GM20000 (cell line): ENCODE results near the gene ZFR2.

Source experiments
- DNase-seq: peaks from one replicate; pipeline ENCODE4 v3.0.0; 2012; ENCODE audit warnings: low spot score
- CTCF ChIP-seq: IDR thresholded peaks from 2 replicates; pipeline ENCODE4 v1.5.1; 2012; ENCODE audit warnings: mild to moderate bottlenecking, control low read depth; ENCODE audit errors: extremely low read depth, missing control alignments

ZFR2 gene

GRCh38 chr19:3852177-3852511 lies 16.7 kb downstream of the ZFR2 start:
- no peak for TF ChIP-seq CTCF
- DNase-seq, result no peak

GRCh38 chr19:3851254-3852176 lies 17.3 kb downstream of the ZFR2 start:
- no peak for DNase-seq
- TF ChIP-seq CTCF, result no peak

- no peak for TF ChIP-seq CTCF
- DNase-seq, result no peak
Observed at GRCh38 chr19:3850320-3850972, 18.4 kb downstream of the ZFR2 start.

- no peak for TF ChIP-seq CTCF
- DNase-seq, result no peak
Observed at GRCh38 chr19:3849787-3850186, 19.1 kb downstream of the ZFR2 start.

GRCh38 chr19:3849092-3849491 lies 19.7 kb downstream of the ZFR2 start:
- no peak for DNase-seq
- TF ChIP-seq CTCF, result no peak

- DNase-seq, result no peak
- no peak for TF ChIP-seq CTCF
Observed at GRCh38 chr19:3844596-3844995, 24.2 kb downstream of the ZFR2 start.

- TF ChIP-seq CTCF, result no peak
- no peak for DNase-seq
Observed at GRCh38 chr19:3842948-3843347, 25.9 kb downstream of the ZFR2 start.
